IMR-90 (cell line): Measurements from ENCODE around the gene CDKL5.

ENCODE experiments used
- CEBPB ChIP-seq: IDR thresholded peaks from 2 replicates; pipeline ENCODE4 v1.6.1; 2012; ENCODE audit warnings: low read depth, low read length, improper control_type of control experiment
- CHD1 ChIP-seq: IDR thresholded peaks from 2 replicates; pipeline ENCODE4 v1.6.1; 2012; ENCODE audit warnings: low read depth, low read length, improper control_type of control experiment
- FOS ChIP-seq: fragments of 150-350 bp; IDR thresholded peaks from 2 replicates; pipeline ENCODE4 v1.6.1; 2016; ENCODE audit warnings: low read depth, low read length
- MAFK ChIP-seq: IDR thresholded peaks from 2 replicates; pipeline ENCODE4 v1.6.1; 2012; ENCODE audit warnings: low read depth, low read length, improper control_type of control experiment
- MAZ ChIP-seq: IDR thresholded peaks from 2 replicates; pipeline ENCODE4 v1.6.1; 2012; ENCODE audit warnings: low read depth, mild to moderate bottlenecking, low read length, improper control_type of control experiment, moderate library complexity, borderline replicate concordance
- MXI1 ChIP-seq: IDR thresholded peaks from 2 replicates; pipeline ENCODE4 v1.6.1; 2012; ENCODE audit warnings: low read depth, mild to moderate bottlenecking, low read length, moderate library complexity, borderline replicate concordance
- NFE2L2 ChIP-seq: fragments of 150-350 bp; IDR thresholded peaks from 2 replicates; pipeline ENCODE4 v1.6.1; 2016; ENCODE audit warnings: low read depth, mild to moderate bottlenecking, low read length
- POLR2A ChIP-seq: IDR thresholded peaks from 2 replicates; pipeline ENCODE4 v1.6.1; 2012; ENCODE audit warnings: mild to moderate bottlenecking, low read depth, low read length
- RAD21 ChIP-seq: IDR thresholded peaks from 2 replicates; pipeline ENCODE4 v1.6.1; 2012; ENCODE audit warnings: low read length, improper control_type of control experiment
- RCOR1 ChIP-seq: IDR thresholded peaks from 2 replicates; pipeline ENCODE4 v1.6.1; 2012; ENCODE audit warnings: mild to moderate bottlenecking, low read length, improper control_type of control experiment; ENCODE audit not compliant: insufficient replicate concordance
- RFX5 ChIP-seq: IDR thresholded peaks from 2 replicates; pipeline ENCODE4 v1.8.0; 2012; ENCODE audit warnings: low read depth, mild to moderate bottlenecking, low read length, moderate library complexity
- TF ChIP-seq, protein P1 (sequence below): conservative IDR thresholded peaks from 2 replicates; pipeline ENCODE4 v1.5.1; 2012; ENCODE audit warnings: mild to moderate bottlenecking, low read depth, low read length, improper control_type of control experiment
- TF ChIP-seq, protein P2 (sequence below): fragments of 150-350 bp; IDR thresholded peaks from 2 replicates; pipeline ENCODE4 v1.6.1; 2017; ENCODE audit warnings: mild to moderate bottlenecking, antibody characterized with exemption, low read length, low read depth
- TF ChIP-seq, protein P3 (sequence below): fragments of 150-350 bp; IDR thresholded peaks from 2 replicates; pipeline ENCODE4 v1.6.1; 2016; ENCODE audit warnings: low read depth, mild to moderate bottlenecking, low read length, moderate library complexity, borderline replicate concordance

DNA sequence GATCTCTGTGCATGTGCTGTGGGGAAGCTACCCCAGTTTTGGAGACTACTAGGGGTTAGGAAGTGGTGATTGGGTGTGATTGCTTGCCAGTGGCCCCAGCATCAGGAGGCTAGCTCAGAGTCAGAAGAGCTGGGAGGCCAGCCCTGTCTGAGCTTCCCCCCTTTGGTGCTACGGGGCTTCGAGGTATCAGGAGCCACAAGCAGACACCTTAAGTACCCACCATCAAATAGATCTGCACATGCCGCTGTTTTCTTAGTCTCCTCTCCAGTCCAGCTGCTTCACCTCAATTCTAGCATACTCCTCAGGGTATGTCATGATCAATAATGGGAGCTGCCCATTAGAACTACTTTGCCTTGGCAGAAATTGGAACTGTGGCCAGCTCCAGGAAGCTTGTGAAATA is 271.2 kb downstream of the CDKL5 start:
- TF ChIP-seq, protein P1, sequence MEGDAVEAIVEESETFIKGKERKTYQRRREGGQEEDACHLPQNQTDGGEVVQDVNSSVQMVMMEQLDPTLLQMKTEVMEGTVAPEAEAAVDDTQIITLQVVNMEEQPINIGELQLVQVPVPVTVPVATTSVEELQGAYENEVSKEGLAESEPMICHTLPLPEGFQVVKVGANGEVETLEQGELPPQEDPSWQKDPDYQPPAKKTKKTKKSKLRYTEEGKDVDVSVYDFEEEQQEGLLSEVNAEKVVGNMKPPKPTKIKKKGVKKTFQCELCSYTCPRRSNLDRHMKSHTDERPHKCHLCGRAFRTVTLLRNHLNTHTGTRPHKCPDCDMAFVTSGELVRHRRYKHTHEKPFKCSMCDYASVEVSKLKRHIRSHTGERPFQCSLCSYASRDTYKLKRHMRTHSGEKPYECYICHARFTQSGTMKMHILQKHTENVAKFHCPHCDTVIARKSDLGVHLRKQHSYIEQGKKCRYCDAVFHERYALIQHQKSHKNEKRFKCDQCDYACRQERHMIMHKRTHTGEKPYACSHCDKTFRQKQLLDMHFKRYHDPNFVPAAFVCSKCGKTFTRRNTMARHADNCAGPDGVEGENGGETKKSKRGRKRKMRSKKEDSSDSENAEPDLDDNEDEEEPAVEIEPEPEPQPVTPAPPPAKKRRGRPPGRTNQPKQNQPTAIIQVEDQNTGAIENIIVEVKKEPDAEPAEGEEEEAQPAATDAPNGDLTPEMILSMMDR: no peak
- no peak for TF ChIP-seq POLR2A
- no peak for TF ChIP-seq RAD21
- TF ChIP-seq NFE2L2: no peak
- TF ChIP-seq CEBPB: no peak
- TF ChIP-seq FOS: no peak
- TF ChIP-seq, protein P2, sequence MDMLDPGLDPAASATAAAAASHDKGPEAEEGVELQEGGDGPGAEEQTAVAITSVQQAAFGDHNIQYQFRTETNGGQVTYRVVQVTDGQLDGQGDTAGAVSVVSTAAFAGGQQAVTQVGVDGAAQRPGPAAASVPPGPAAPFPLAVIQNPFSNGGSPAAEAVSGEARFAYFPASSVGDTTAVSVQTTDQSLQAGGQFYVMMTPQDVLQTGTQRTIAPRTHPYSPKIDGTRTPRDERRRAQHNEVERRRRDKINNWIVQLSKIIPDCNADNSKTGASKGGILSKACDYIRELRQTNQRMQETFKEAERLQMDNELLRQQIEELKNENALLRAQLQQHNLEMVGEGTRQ: no peak
- TF ChIP-seq CHD1: no peak
- TF ChIP-seq RCOR1: no peak
- no peak for TF ChIP-seq RFX5
- no peak for TF ChIP-seq MXI1
- no peak for TF ChIP-seq MAFK
- no peak for TF ChIP-seq MAZ
- TF ChIP-seq, protein P3, sequence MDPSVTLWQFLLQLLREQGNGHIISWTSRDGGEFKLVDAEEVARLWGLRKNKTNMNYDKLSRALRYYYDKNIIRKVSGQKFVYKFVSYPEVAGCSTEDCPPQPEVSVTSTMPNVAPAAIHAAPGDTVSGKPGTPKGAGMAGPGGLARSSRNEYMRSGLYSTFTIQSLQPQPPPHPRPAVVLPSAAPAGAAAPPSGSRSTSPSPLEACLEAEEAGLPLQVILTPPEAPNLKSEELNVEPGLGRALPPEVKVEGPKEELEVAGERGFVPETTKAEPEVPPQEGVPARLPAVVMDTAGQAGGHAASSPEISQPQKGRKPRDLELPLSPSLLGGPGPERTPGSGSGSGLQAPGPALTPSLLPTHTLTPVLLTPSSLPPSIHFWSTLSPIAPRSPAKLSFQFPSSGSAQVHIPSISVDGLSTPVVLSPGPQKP: no peak
